K562 (cell line): ENCODE data around the gene RASSF10. TPM values are rescaled to one million over a fixed set of nuclear protein-coding genes. Genes with fewer than 3 reads are reported as not detected.
A peak's percentile ranks its signal among the peaks of the same experiment; 100 is the strongest.

ENCODE experiments used
- ATAC-seq: fragments of 200-7000 bp; cut with Tn5 transposase; 3 replicates; pipeline ENCODE4 v1.9.1; 2020; ENCODE audit warnings: moderate library complexity
- BruUV-seq: library from RNA; stranded (reverse); fragments of 400-500 nt; replicated peaks from 2 replicates; lab custom pipeline; 2021; lab: Mats Ljungman, UMichigan
- CTCF ChIA-PET: fragments of 300-600 bp; formaldehyde crosslinking; extraction: SDS; loops from one replicate; lab custom pipeline; 2021; ENCODE audit warnings: low intra/inter-chr PET ratio; lab: Yijun Ruan, JAX
- POLR2A ChIA-PET: fragments of 300-600, 350-650 bp; sonication (Branson Sonifier 250); formaldehyde crosslinking; extraction: SDS; loops from one replicate; lab custom pipeline; 2021; ENCODE audit warnings: antibody characterized with exemption, inconsistent platforms; lab: Yijun Ruan, JAX
- DNase-seq, 4 experiments: peaks; one replicate each; pipeline versions ENCODE4 v3.0.0 to v3.0.0-alpha.2; 2011 to 2018; ENCODE audit warnings: low spot score in 3 of 4, mixed read lengths in 3 of 4; ENCODE audit errors: extremely low read depth in 1 of 4
- FAIRE-seq: peaks from 2 replicates; lab custom pipeline; 2011; peaks lifted over from hg19 to GRCh38; lab: Jason Lieb, UNC
- H2AFZ ChIP-seq: 2 replicates; pipeline ENCODE4 v1.6.0; 2011; ENCODE audit warnings: low read depth, low read length, control low read depth, inconsistent platforms
- H3K27ac ChIP-seq: fragments of 200-600 bp; 3 replicates; pipeline ENCODE4 v1.8.0; 2011; ENCODE audit warnings: low read depth, mild to moderate bottlenecking, control low read depth, inconsistent platforms, low read length, moderate library complexity, mixed read lengths; ENCODE audit errors: extremely low read depth
- H3K27me3 ChIP-seq, 2 experiments: fragments of 300-600 bp in 1 of 2; 2 replicates in 1 of 2; 3 replicates in 1 of 2; pipeline versions ENCODE4 v1.6.0 to v1.8.0; 2011; ENCODE audit warnings: inconsistent platforms in 2 of 2, low read length in 2 of 2, mild to moderate bottlenecking in 1 of 2, mixed read lengths in 1 of 2, moderate library complexity in 1 of 2; ENCODE audit not compliant: control insufficient read depth in 2 of 2, insufficient read depth in 2 of 2
- H3K36me3 ChIP-seq: fragments of 300-600 bp; 3 replicates; pipeline ENCODE4 v1.8.0; 2011; ENCODE audit warnings: mild to moderate bottlenecking, low read length, inconsistent platforms; ENCODE audit not compliant: control insufficient read depth, insufficient read depth
- H3K4me1 ChIP-seq, 2 experiments: fragments of 200-600 bp in 1 of 2; replicated peaks in 1 of 2; 2 replicates in 1 of 2; 3 replicates in 1 of 2; pipeline versions ENCODE4 v1.5.1 to v1.8.0; 2011; ENCODE audit warnings: inconsistent platforms in 2 of 2, low read length in 2 of 2, mild to moderate bottlenecking in 1 of 2, mixed read lengths in 1 of 2, moderate library complexity in 1 of 2; ENCODE audit not compliant: control insufficient read depth in 2 of 2, insufficient read depth in 2 of 2
- H3K4me2 ChIP-seq: 2 replicates; pipeline ENCODE4 v1.6.1; 2011; ENCODE audit warnings: low read length, control low read depth, inconsistent platforms, mixed read lengths; ENCODE audit not compliant: insufficient read depth
- H3K4me3 ChIP-seq: fragments of 200-600 bp; sonication (generic), shearing (Covaris generic); 2 replicates; pipeline ENCODE4 v1.5.1; 2016; ENCODE audit warnings: control low read depth, inconsistent platforms
- H3K79me2 ChIP-seq: fragments of 200-600 bp; 3 replicates; pipeline ENCODE4 v1.8.0; 2011; ENCODE audit warnings: low read length, inconsistent platforms; ENCODE audit not compliant: control insufficient read depth, insufficient read depth
- H3K9ac ChIP-seq, 2 experiments: 2 replicates each; pipeline versions ENCODE4 v1.6.0 to v1.6.1; 2011; ENCODE audit warnings: low read depth in 2 of 2, low read length in 2 of 2, control low read depth in 1 of 2, inconsistent platforms in 1 of 2, mild to moderate bottlenecking in 1 of 2, mixed read lengths in 1 of 2; ENCODE audit not compliant: insufficient read depth in 1 of 2
- H3K9me1 ChIP-seq: one replicate; pipeline ENCODE4 v1.6.0; 2011; ENCODE audit warnings: inconsistent platforms, mild to moderate bottlenecking, low read length, moderate library complexity; ENCODE audit not compliant: control insufficient read depth, insufficient read depth
- H3K9me3 ChIP-seq: replicated peaks from 2 replicates; pipeline ENCODE4 v1.5.1; 2011; ENCODE audit warnings: low read depth, low read length, inconsistent platforms; ENCODE audit not compliant: control insufficient read depth, insufficient read depth
- H4K20me1 ChIP-seq: replicated peaks from 2 replicates; pipeline ENCODE4 v1.6.1; 2011; ENCODE audit warnings: low read length, inconsistent platforms, mixed read lengths; ENCODE audit not compliant: control insufficient read depth, insufficient read depth
- MCM7 ChIP-seq, 2 experiments: fragments of 450-650 bp; IDR thresholded peaks; 2 replicates each; pipeline ENCODE4 v1.6.1; 2016 to 2018
- SPI1 ChIP-seq: IDR thresholded peaks from 2 replicates; pipeline ENCODE4 v1.6.1; 2011; ENCODE audit warnings: low read depth, low read length, control low read depth, borderline replicate concordance
- ZNF217 ChIP-seq: sonication (generic); formaldehyde crosslinking; IDR thresholded peaks from 2 replicates; pipeline ENCODE4 v1.8.0; 2022; ENCODE audit warnings: mild to moderate bottlenecking, missing genetic modification reagents
- ZSCAN29 ChIP-seq: fragments of 450-650 bp; IDR thresholded peaks from 2 replicates; pipeline ENCODE4 v1.6.1; 2017
- WGBS: fragments of 100-300 bp; shearing (Covaris generic); methylation state at CpG from one replicate; pipeline ENCODE4 v1.1.6; 2016; ENCODE audit warnings: low coverage, mixed read lengths; ENCODE audit not compliant: insufficient coverage; ENCODE audit errors: missing lambda C conversion rate; 5-methylcytosine and 5-hydroxymethylcytosine counted together
- in situ Hi-C: fragments of 300-500 bp; cut with MboI; formaldehyde crosslinking; loops from 4 replicates; pipeline ENCODE4 v1.15.0; 2018; ENCODE audit warnings: inconsistent platforms, mixed read lengths
- intact Hi-C: fragments of 100-400 bp; cut with micrococcal nuclease; formaldehyde crosslinking; loops from 2 replicates; pipeline ENCODE4 v1.14.2; 2022
- polyA plus RNA-seq, 8 experiments: library from polyadenylated mRNA; depleted of rRNA in 4 of 8; stranded (reverse) in 5 of 8; unstranded in 3 of 8; fragments of >200 nt; fragmentation: Nextera tagmentation in 2 of 8; fragmentation: Illumina TruSeq in 1 of 8; extraction: Ambion mirVana in 2 of 8; extraction: Trizol in 1 of 8; gene quantifications; 2 replicates each; pipeline versions ENCODE4 v1.2.1 to v1.2.3, GENCODE V29; 2011 to 2014; ENCODE audit warnings: inconsistent platforms in 1 of 8, missing spikeins in 1 of 8
- total RNA-seq, 7 experiments: library from RNA; depleted of rRNA in 6 of 7; stranded (reverse); fragments of >200 nt in 6 of 7; fragmentation: Illumina TruSeq in 2 of 7; extraction: Trizol in 2 of 7; gene quantifications; 2 replicates each; pipeline versions ENCODE4 v1.2.1 to v1.2.3, GENCODE V29; 2011 to 2021; ENCODE audit warnings: low replicate concordance in 1 of 7
- TF ChIP-seq, protein P1 (sequence below), 2 experiments: IDR thresholded peaks in 1 of 2; conservative IDR thresholded peaks in 1 of 2; 2 replicates each; pipeline ENCODE4 v1.6.1; 2016; ENCODE audit warnings: low read depth in 2 of 2, mild to moderate bottlenecking in 1 of 2, missing compliant biosample characterization in 1 of 2, missing genetic modification characterization in 1 of 2, moderate library complexity in 1 of 2
- TF ChIP-seq, protein P2 (sequence below): sonication (generic); IDR thresholded peaks from 2 replicates; pipeline ENCODE4 v1.6.1; 2016

RASSF10 gene
- total and polyA plus RNA-seq, 9 of the 15 experiments (the other 6 are each of a cell fraction or from before 2014, with no cell fraction given), result not detected

DNA sequence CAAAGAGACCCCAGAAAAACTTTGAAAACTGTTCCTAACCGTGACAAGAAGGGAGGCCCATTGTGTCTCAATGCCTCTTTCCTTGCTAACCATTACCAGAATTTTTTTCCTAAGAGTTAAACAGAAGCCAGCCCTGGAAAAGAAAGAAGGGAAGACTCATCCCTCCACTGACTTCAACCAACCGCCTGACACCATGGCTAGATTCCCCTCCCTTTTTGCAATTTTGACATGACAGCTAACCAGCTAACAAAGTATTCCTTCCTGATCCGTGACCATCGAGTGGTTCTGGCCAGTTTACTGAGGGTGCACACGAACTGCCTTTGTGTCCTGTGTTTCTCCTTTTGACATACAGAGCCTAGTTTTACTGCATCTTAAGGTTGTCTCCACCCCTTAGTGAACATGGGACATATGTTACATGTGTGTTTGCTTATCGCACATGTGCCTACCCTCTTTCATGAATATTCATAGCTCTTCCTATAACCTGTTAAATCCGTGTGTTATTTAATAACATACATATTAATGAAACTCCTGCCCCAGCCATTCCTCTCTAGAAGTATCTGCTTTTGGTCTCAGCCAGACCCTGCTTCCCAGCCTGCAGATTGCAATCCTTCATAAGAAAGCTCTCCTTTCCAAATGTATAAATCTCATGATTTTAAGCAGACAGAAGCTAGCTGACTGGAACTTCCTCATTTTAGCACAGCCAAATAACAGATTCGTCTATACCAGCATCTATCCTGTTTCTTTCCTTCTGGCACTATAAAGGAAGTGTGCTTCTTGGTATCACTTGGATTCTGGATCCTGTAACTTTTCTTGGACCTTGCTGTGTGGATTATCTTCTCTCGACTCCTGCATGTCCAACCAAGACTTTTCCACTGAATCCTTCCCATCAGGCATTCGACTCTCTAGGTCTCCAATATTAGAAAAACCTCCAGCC lies 37.8 kb downstream of the RASSF10 start:
- Histone ChIP-seq H4K20me1 (no peaks in the 10 kb centered on the region), H3K4me3 (no peak overlapping the region), H3K79me2 (no peaks in the 10 kb centered on the region), H3K27ac (no peak overlapping the region), H3K27me3 (peaks cover 0 to 2% of the 10 kb centered on the region in 2 experiments; a peak in 1 of 5 replicates), H3K9me1 (no peaks in the 10 kb centered on the region), H3K9me3 (no peaks in the 10 kb centered on the region), H3K4me1 (peaks cover 0 to 3% of the 10 kb centered on the region in 2 experiments; a peak in 1 of 5 replicates), H3K9ac (no peak overlapping the region), H3K36me3 (no peaks in the 10 kb centered on the region), H2AFZ (peak overlapping the region; percentile 26), H3K4me2 (no peak overlapping the region)
- FAIRE-seq, result no peak
- ChIA-PET POLR2A (interaction anchor here (1.6 kb wide), 2 partner anchors 10 to 15 kb away, joined by 4 read pairs; no protein-coding TSS in a partner anchor), CTCF (no interaction called here)
- in situ Hi-C loops, result no loop called here
- intact Hi-C loops, result no loop called here
- TF ChIP-seq SPI1 (0 out of 2 replicates have a peak, but pooled peaks have one; percentile 32), ZNF217 (CRISPR knock-in tag) (no peak), MCM7 (IDR thresholded peaks at IDR 0.05) (no peak), ZSCAN29 (peak; percentile 77; the same call in 1 of the 2 replicates)
- TF ChIP-seq, protein P1, sequence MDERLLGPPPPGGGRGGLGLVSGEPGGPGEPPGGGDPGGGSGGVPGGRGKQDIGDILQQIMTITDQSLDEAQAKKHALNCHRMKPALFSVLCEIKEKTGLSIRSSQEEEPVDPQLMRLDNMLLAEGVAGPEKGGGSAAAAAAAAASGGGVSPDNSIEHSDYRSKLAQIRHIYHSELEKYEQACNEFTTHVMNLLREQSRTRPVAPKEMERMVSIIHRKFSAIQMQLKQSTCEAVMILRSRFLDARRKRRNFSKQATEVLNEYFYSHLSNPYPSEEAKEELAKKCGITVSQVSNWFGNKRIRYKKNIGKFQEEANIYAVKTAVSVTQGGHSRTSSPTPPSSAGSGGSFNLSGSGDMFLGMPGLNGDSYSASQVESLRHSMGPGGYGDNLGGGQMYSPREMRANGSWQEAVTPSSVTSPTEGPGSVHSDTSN (CRISPR knock-in tag; IDR thresholded peaks at IDR 0.05; ENCODE audit: low read depth), result no peak
- TF ChIP-seq, protein P1 (tag; conservative IDR thresholded peaks at IDR 0.05; ENCODE audit: low read depth), result 0 out of 2 replicates have a peak, but pooled peaks have one; percentile 17
- TF ChIP-seq, protein P2, sequence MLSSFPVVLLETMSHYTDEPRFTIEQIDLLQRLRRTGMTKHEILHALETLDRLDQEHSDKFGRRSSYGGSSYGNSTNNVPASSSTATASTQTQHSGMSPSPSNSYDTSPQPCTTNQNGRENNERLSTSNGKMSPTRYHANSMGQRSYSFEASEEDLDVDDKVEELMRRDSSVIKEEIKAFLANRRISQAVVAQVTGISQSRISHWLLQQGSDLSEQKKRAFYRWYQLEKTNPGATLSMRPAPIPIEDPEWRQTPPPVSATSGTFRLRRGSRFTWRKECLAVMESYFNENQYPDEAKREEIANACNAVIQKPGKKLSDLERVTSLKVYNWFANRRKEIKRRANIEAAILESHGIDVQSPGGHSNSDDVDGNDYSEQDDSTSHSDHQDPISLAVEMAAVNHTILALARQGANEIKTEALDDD, result 0 out of 2 replicates have a peak, but pooled peaks have one; percentile 18
- ATAC-seq, result no peak; the same call in 2 of the 3 replicates
- WGBS, result 16% methylated on average over 10 of the region's 10 CpGs
- DNase-seq, result no peak
- no TSS peak for BruUV-seq
